A549 (cell line): Measurements from ENCODE around the gene DCUN1D2. TPM values are rescaled to one million over a fixed set of nuclear protein-coding genes. Genes with fewer than 3 reads are reported as not detected.

ENCODE experiments used
- ATAC-seq, 2 experiments: fragments of 200-7000 bp in 1 of 2; fragments of >200 bp in 1 of 2; cut with Nextera tagmentation in 1 of 2; cut with Tn5 transposase in 1 of 2; 3 replicates each; pipeline versions ENCODE4 v1.8.0 to v1.9.1; 2018 to 2020; ENCODE audit warnings: mild to moderate bottlenecking in 1 of 2, moderate library complexity in 1 of 2
- CTCF ChIA-PET: fragments of 300-600 bp; sonication (Branson Sonifier 250); formaldehyde crosslinking; extraction: SDS; loops from one replicate; lab custom pipeline; 2021; ENCODE audit warnings: antibody characterized with exemption, inconsistent platforms; lab: Yijun Ruan, JAX
- POLR2A ChIA-PET: fragments of 350-600 bp; formaldehyde crosslinking; extraction: SDS; loops from one replicate; lab custom pipeline; 2021; ENCODE audit warnings: antibody characterized with exemption, inconsistent platforms; lab: Yijun Ruan, JAX
- DNase-seq, 2 experiments: peaks; one replicate each; pipeline versions ENCODE4 v3.0.0 to v3.0.0-alpha.2; 2011 to 2016; ENCODE audit warnings: low read depth in 1 of 2, low spot score in 1 of 2
- FAIRE-seq: peaks from 2 replicates; lab custom pipeline; 2011; peaks lifted over from hg19 to GRCh38; lab: Jason Lieb, UNC
- H3K27ac ChIP-seq, 2 experiments: fragments of >200 bp; sonication (Bioruptor Twin); formaldehyde crosslinking; 3 replicates each; pipeline ENCODE4 v1.5.1; 2016 to 2017
- H3K4me1 ChIP-seq: fragments of >200 bp; sonication (Bioruptor Twin); formaldehyde crosslinking; 3 replicates; pipeline ENCODE4 v1.6.1; 2016
- H3K4me2 ChIP-seq: fragments of >200 bp; sonication (Bioruptor Twin); formaldehyde crosslinking; 3 replicates; pipeline ENCODE4 v1.6.1; 2016
- H3K4me3 ChIP-seq: fragments of >200 bp; sonication (Bioruptor Twin); formaldehyde crosslinking; 3 replicates; pipeline ENCODE4 v1.5.1; 2016
- H3K9me3 ChIP-seq: fragments of >200 bp; sonication (Bioruptor Twin); formaldehyde crosslinking; 3 replicates; pipeline ENCODE4 v1.6.1; 2016
- ATOH8 ChIP-seq: fragments of 250-450 bp; sonication (Bioruptor Pico); IDR thresholded peaks from 2 replicates; pipeline ENCODE4 v1.5.0; 2020; ENCODE audit warnings: low read depth, mild to moderate bottlenecking, moderate library complexity
- BHLHE40 ChIP-seq: IDR thresholded peaks from 2 replicates; pipeline ENCODE4 v1.6.1; 2012; ENCODE audit warnings: low read depth, low read length, inconsistent platforms
- CHD2 ChIP-seq: fragments of 150-350 bp; IDR thresholded peaks from 2 replicates; pipeline ENCODE4 v1.6.1; 2014; ENCODE audit warnings: low read length; ENCODE audit not compliant: partially characterized antibody
- E2F6 ChIP-seq: IDR thresholded peaks from 2 replicates; pipeline ENCODE4 v1.6.1; 2012; ENCODE audit warnings: low read depth, borderline replicate concordance
- EHF ChIP-seq: fragments of 250-450 bp; sonication (Bioruptor Pico); IDR thresholded peaks from 2 replicates; pipeline ENCODE4 v1.5.0; 2020; ENCODE audit warnings: mild to moderate bottlenecking
- EHMT2 ChIP-seq: fragments of 200-600 bp; sonication (generic); IDR thresholded peaks from 2 replicates; pipeline ENCODE4 v1.6.1; 2016; ENCODE audit warnings: antibody characterized with exemption, low read depth, mild to moderate bottlenecking, moderate library complexity
- EP300 ChIP-seq, 2 experiments: fragments of >200 bp; sonication (Bioruptor Twin); formaldehyde crosslinking; IDR thresholded peaks; 2 replicates in 1 of 2; 3 replicates in 1 of 2; pipeline ENCODE4 v1.6.1; 2016 to 2017
- FOSL2 ChIP-seq, 2 experiments: fragments of 450-650 bp in 1 of 2; fragments of >200 bp in 1 of 2; sonication (Bioruptor Twin) in 1 of 2; formaldehyde crosslinking; IDR thresholded peaks; 2 replicates each; pipeline versions ENCODE4 v1.5.0 to v1.6.1; 2016 to 2020; ENCODE audit warnings: mild to moderate bottlenecking in 1 of 2, moderate library complexity in 1 of 2
- GATA3 ChIP-seq: IDR thresholded peaks from 2 replicates; pipeline ENCODE4 v1.6.1; 2012; ENCODE audit warnings: borderline replicate concordance
- HDAC2 ChIP-seq: fragments of 200-600 bp; sonication (generic); IDR thresholded peaks from 2 replicates; pipeline ENCODE4 v1.6.1; 2016
- JUN ChIP-seq, 2 experiments: fragments of >200 bp; sonication (Bioruptor Twin); formaldehyde crosslinking; IDR thresholded peaks; 2 replicates in 1 of 2; 3 replicates in 1 of 2; pipeline ENCODE4 v1.6.1; 2016 to 2017
- NR3C1 ChIP-seq: fragments of >200 bp; sonication (Bioruptor Twin); formaldehyde crosslinking; IDR thresholded peaks from 3 replicates; pipeline ENCODE4 v1.6.1; 2017
- POLR2A ChIP-seq: IDR thresholded peaks from 2 replicates; pipeline ENCODE4 v1.6.1; 2012; ENCODE audit warnings: mild to moderate bottlenecking, low read length
- RAD21 ChIP-seq, 2 experiments: fragments of >200 bp in 1 of 2; sonication (Bioruptor Twin) in 1 of 2; formaldehyde crosslinking in 1 of 2; IDR thresholded peaks in 1 of 2; conservative IDR thresholded peaks in 1 of 2; 2 replicates in 1 of 2; 3 replicates in 1 of 2; pipeline ENCODE4 v1.6.1; 2012 to 2018; ENCODE audit warnings: inconsistent platforms in 1 of 2
- RARB ChIP-seq: fragments of 250-450 bp; sonication (Bioruptor Pico); IDR thresholded peaks from 2 replicates; pipeline ENCODE4 v1.8.0; 2021; ENCODE audit warnings: mild to moderate bottlenecking, moderate library complexity
- RCOR1 ChIP-seq: fragments of 150-350 bp; IDR thresholded peaks from 2 replicates; pipeline ENCODE4 v1.6.1; 2014; ENCODE audit warnings: antibody characterized with exemption, low read length, low read depth
- REST ChIP-seq: fragments of 200-600 bp; sonication (generic); IDR thresholded peaks from 2 replicates; pipeline ENCODE4 v1.6.1; 2016; ENCODE audit warnings: antibody characterized with exemption, mild to moderate bottlenecking, moderate library complexity
- RNF2 ChIP-seq: fragments of 200-600 bp; sonication (generic); IDR thresholded peaks from 2 replicates; pipeline ENCODE4 v1.6.1; 2016; ENCODE audit warnings: low read depth, mild to moderate bottlenecking, antibody characterized with exemption, moderate library complexity, borderline replicate concordance
- SMC3 ChIP-seq: fragments of >200 bp; sonication (Bioruptor Twin); formaldehyde crosslinking; IDR thresholded peaks from 3 replicates; pipeline ENCODE4 v1.6.1; 2018; ENCODE audit warnings: inconsistent platforms
- SREBF2 ChIP-seq: fragments of 450-650 bp; IDR thresholded peaks from 2 replicates; pipeline ENCODE4 v1.6.1; 2014; ENCODE audit warnings: mild to moderate bottlenecking, moderate library complexity
- TFCP2L1 ChIP-seq: fragments of 250-450 bp; sonication (Bioruptor Pico); IDR thresholded peaks from 2 replicates; pipeline ENCODE4 v1.5.0; 2021; ENCODE audit warnings: mild to moderate bottlenecking
- TP53 ChIP-seq: fragments of 250-450 bp; sonication (Bioruptor Pico); IDR thresholded peaks from 2 replicates; pipeline ENCODE4 v1.5.0; 2021; ENCODE audit warnings: mild to moderate bottlenecking, moderate library complexity
- USF2 ChIP-seq: fragments of 450-650 bp; IDR thresholded peaks from 2 replicates; pipeline ENCODE4 v1.6.1; 2014; ENCODE audit warnings: antibody characterized with exemption
- ZC3H11A ChIP-seq: fragments of 450-650 bp; IDR thresholded peaks from 2 replicates; pipeline ENCODE4 v1.6.1; 2014; ENCODE audit warnings: antibody characterized with exemption, mild to moderate bottlenecking
- ZFP36 ChIP-seq: fragments of 450-650 bp; IDR thresholded peaks from 2 replicates; pipeline ENCODE4 v1.6.1; 2014; ENCODE audit warnings: borderline replicate concordance; ENCODE audit not compliant: partially characterized antibody
- WGBS: methylation state at CpG from one replicate; pipeline ENCODE4 v1.1.6; 2017; ENCODE audit errors: missing lambda C conversion rate; 5-methylcytosine and 5-hydroxymethylcytosine counted together
- polyA plus RNA-seq, 4 experiments: library from polyadenylated mRNA; depleted of rRNA in 3 of 4; stranded (reverse); fragments of >200 nt; fragmentation: RNase III in 1 of 4; extraction: RNeasy Plus Mini Kit Qiagen cat#74134 plus additional on column Dnase treatment in 1 of 4; gene quantifications; 2 replicates in 3 of 4; 3 replicates in 1 of 4; pipeline ENCODE4 v1.2.3, GENCODE V29; 2011 to 2017

Gene DCUN1D2
- polyA plus RNA-seq, 2 of the 4 experiments (the other 2 are of a cell fraction): 8.4 to 8.6 TPM

GRCh38 chr13:113502686-113503085 lies 12.2 kb upstream of the DCUN1D2 start:
- H3K9me3 ChIP-seq: no peaks in the 10 kb centered on the region
- ChIA-PET POLR2A (no interaction called here), CTCF (interaction anchor here (2.6 kb wide), 1 partner anchor 45 kb away, joined by 7 read pairs; no protein-coding TSS in a partner anchor)
- no peak for ATAC-seq
- DNase-seq: no peak
- no peaks in the 10 kb centered on the region for H3K4me1 ChIP-seq
- no peak overlapping the region for H3K27ac ChIP-seq
- FAIRE-seq: no peak
- H3K4me2 ChIP-seq: no peak overlapping the region
- no peak overlapping the region for H3K4me3 ChIP-seq
- no peak for TF ChIP-seq SREBF2
- no peak for TF ChIP-seq RAD21 (conservative IDR thresholded peaks at IDR 0.05 in 1 of 2, IDR thresholded peaks at IDR 0.05 in 1 of 2)
- TF ChIP-seq ZFP36: no peak
- no peak for TF ChIP-seq RNF2
- TF ChIP-seq TP53 (CRISPR knock-in tag): no peak
- TF ChIP-seq EHMT2: no peak
- TF ChIP-seq RARB: no peak
- TF ChIP-seq ATOH8 (CRISPR knock-in tag): no peak
- no peak for TF ChIP-seq SMC3
- no peak for TF ChIP-seq RCOR1
- no peak for TF ChIP-seq ZC3H11A
- TF ChIP-seq HDAC2: no peak
- TF ChIP-seq EHF (CRISPR knock-in tag): no peak
- TF ChIP-seq TFCP2L1 (CRISPR knock-in tag): no peak
- no peak for TF ChIP-seq POLR2A
- no peak for TF ChIP-seq JUN (IDR thresholded peaks at IDR 0.05)
- TF ChIP-seq EP300 (IDR thresholded peaks at IDR 0.05): no peak
- TF ChIP-seq, all 56 proteins: peak for 0
- 88% methylated on average over 7 of the region's 16 CpGs for WGBS

GRCh38 chr13:113500530-113501265 lies 10.2 kb upstream of the DCUN1D2 start:
- WGBS: 64% methylated on average over 11 of the region's 11 CpGs
- ChIA-PET CTCF (no interaction called here), POLR2A (no interaction called here)
- ATAC-seq: no peak
- no peaks in the 10 kb centered on the region for H3K9me3 ChIP-seq
- no peak for TF ChIP-seq REST
- no peak for TF ChIP-seq E2F6
- TF ChIP-seq BHLHE40: no peak
- no peak for TF ChIP-seq FOSL2 (IDR thresholded peaks at IDR 0.05)
- TF ChIP-seq FOSL2 (CRISPR knock-in tag; IDR thresholded peaks at IDR 0.05): no peak
- TF ChIP-seq TFCP2L1 (CRISPR knock-in tag): no peak
- no peak for TF ChIP-seq CHD2
- TF ChIP-seq GATA3: no peak
- TF ChIP-seq NR3C1: no peak
- TF ChIP-seq USF2: no peak
- DNase-seq: no peak
- no peak overlapping the region for H3K4me2 ChIP-seq
- no peaks in the 10 kb centered on the region for H3K4me1 ChIP-seq
- no peak for FAIRE-seq
- no peak overlapping the region for H3K4me3 ChIP-seq
- no peak overlapping the region for H3K27ac ChIP-seq
